Cardiac atrium fibroblast (primary cell): ENCODE data around the gene MC5R. TPM values are rescaled to one million over a fixed set of nuclear protein-coding genes. Genes with fewer than 3 reads are reported as not detected.

Source experiments
- total RNA-seq: library from RNA; depleted of rRNA; stranded (reverse); fragments of >200 nt; gene quantifications from 2 replicates; pipeline ENCODE4 v1.2.3, GENCODE V29; 2015

MC5R gene
- total RNA-seq, result not detected in 2 replicates

DNA sequence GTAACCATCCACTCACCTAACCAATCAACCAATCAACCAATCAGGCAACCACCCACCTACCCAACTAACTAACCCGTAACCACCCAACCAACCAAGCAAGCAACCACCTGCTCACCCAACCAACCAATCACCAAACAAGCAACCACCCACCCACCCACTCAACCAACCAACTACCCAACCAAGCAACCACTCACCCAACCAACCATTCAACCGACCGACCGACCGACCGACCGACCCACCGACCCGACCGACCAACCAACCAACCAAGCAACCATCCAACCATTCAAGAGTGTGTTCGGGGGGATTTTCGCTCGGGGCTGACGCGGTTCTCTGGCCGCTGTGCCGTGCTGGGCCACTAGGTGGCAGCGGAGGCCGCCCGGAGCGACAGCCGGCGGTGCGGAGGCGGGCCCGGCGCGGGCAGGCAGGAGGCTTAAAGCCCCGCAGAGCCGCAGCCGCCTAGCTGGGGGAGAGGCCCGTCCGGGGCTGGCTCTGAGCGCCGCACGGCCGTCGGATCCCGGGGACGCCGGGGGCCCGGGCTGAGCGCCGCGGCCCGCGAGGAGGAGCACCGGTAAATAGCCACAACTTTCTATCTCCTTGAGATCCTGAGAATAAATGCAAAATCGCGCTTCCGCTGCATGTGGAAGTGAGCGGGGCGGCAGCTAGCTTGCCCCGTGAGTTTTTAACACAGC, at the start of gene MC5R:
Gene MC5R (plus strand): TSS at position 443 of the 689 bp plus-strand sequence. CDS start 1,617 bp downstream, outside the sequence.

Other genes starting within 250 kb of the MC5R start
- 8.5 and 10.2 TPM in 2 replicates for gene FAM210A, start 97.6 kb upstream of the MC5R start, total RNA-seq
- 14.3 and 14.7 TPM in 2 replicates for gene RNMT, start 97.5 kb upstream of the MC5R start, total RNA-seq
- gene MC2R, start 91.4 kb downstream of the MC5R start, total RNA-seq, result not detected in 2 replicates